ENCODE measurements around the gene KIF23. TPM values are rescaled to one million over a fixed set of nuclear protein-coding genes. Genes with fewer than 3 reads are reported as not detected.

KIF23 gene
- total RNA-seq, 4 donors from 2014 or later, result 1.9 to 11.5 (median 5.2) TPM

DNA sequence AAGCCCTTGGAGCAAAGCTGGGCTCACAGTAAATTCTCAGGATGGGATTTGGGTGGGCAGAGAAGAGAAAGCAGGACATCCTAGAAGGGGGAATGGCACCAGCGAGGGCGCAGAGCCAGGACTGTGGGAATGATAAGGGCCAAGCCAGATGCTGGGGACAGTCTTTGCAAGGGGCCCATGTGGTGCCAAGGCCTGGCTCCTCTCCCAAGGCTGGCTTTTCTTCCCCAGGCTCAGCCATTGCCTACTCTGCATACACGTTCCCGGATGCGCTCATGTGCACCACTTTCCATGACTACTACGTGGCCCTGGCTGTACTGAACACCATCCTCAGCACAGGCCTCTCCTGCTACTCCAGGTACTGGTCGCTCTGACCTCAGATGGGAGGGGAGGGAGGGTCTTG is 24.7 kb upstream of the KIF23 start:
- Histone ChIP-seq H3K27me3 (no peaks in the 10 kb centered on the region), H3K27ac (no peak overlapping the region), H3K36me3 (no peaks in the 10 kb centered on the region), H3K4me1 (peaks cover 0 to 3% (median 2%) of the 10 kb centered on the region in 4 donors), H3K9me3 (no peaks in the 10 kb centered on the region), H3K4me3 (no peak overlapping the region)
- in situ Hi-C loops (cut with MboI; ENCODE audit: low pct_ligation_motif_present in 1 of 4, low pct_unique_long_range_greater_than_20kb in 1 of 4, low sequenced_read_pairs in 3 of 4), result loop anchor here in 2 of 4 donors (10.0 to 25.0 kb wide), 2 partner anchors 325 to 327 kb away; no protein-coding TSS in a partner anchor
- TF ChIP-seq POLR2A (IDR thresholded peaks at IDR 0.05), result no peak
- TF ChIP-seq EP300 (IDR thresholded peaks at IDR 0.05; ENCODE audit: low read depth), result no peak
- TF ChIP-seq CTCF (IDR thresholded peaks at IDR 0.05), result no peak
- TF ChIP-seq POLR2AphosphoS5 (IDR thresholded peaks at IDR 0.05), result no peak
- WGBS, 2 donors (ENCODE audit: low coverage in 1 of 2), result 95% methylated on average over 7 of the region's 7 CpGs; no CpG with 5 or more reads in 1 of the 2 donors
- no peak for DNase-seq
- intact Hi-C loops (cut with DNase I; ENCODE audit: low total_unique reads), result no loop called here

GRCh38 chr15:69390575-69390974 is 23.6 kb upstream of the KIF23 start:
- H3K36me3 ChIP-seq, result no peaks in the 10 kb centered on the region
- WGBS, 2 donors (ENCODE audit: low coverage in 1 of 2), result 94 to 100% methylated on average over 2 of the region's 2 CpGs
- no peak overlapping the region for H3K27ac ChIP-seq
- H3K4me1 ChIP-seq, result peaks cover 0 to 7% (median 5%) of the 10 kb centered on the region in 4 donors
- H3K27me3 ChIP-seq, result no peaks in the 10 kb centered on the region
- no peaks in the 10 kb centered on the region for H3K9me3 ChIP-seq
- in situ Hi-C loops (cut with MboI; ENCODE audit: low pct_ligation_motif_present in 1 of 4, low pct_unique_long_range_greater_than_20kb in 1 of 4, low sequenced_read_pairs in 3 of 4) (loop anchor here in 1 of 4 donors (25.0 kb wide), 1 partner anchor 328 kb away; no protein-coding TSS in a partner anchor), intact Hi-C loops (cut with DNase I; ENCODE audit: low total_unique reads) (loop anchor here (5.0 kb wide), 1 partner anchor 333 kb away; no protein-coding TSS in a partner anchor)
- no peak for DNase-seq
- TF ChIP-seq POLR2AphosphoS5 (IDR thresholded peaks at IDR 0.05), result no peak
- no peak for TF ChIP-seq EP300 (IDR thresholded peaks at IDR 0.05; ENCODE audit: low read depth)
- TF ChIP-seq CTCF (IDR thresholded peaks at IDR 0.05), result no peak
- no peak for TF ChIP-seq POLR2A (IDR thresholded peaks at IDR 0.05)
- H3K4me3 ChIP-seq, result no peak overlapping the region

DNA sequence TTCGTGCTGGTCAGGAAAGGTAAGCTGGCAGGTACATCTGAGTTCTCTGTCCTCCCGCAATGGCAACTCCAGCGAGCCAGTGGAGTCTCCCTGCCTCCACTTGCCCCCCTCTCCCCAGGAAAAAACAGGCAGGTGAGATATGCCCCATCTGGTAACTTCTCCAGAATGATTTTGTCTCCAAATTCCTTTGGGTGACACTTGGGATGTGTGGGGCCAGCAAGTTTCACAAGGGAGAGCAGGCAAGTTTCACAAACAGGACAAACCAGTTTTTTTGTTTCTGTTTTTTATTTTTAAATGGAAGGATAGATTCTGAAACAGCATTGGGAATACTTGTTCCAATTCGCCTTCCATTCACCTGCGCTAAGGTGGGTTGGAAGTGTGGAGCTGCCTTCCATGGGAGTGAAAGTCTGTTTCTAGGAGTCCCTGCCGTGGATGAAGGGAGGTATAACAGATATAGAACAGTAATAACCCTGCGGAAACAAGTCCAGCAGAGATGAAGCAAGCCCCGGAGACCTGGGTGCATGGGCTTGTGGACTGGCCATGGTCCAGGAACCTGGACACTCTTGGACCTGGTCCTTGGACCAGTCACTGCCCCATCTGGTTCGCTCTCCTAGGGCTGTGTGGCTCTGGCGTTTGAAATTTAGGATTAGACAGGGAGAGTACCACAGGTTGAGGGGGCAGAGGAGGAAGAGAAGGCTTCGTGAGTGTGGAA is 22.9 kb upstream of the KIF23 start:
- H3K36me3 ChIP-seq, result no peaks in the 10 kb centered on the region
- 85 to 96% methylated on average over 4 to 11 of the region's 11 CpGs for WGBS, 2 donors (ENCODE audit: low coverage in 1 of 2)
- intact Hi-C loops (cut with DNase I; ENCODE audit: low total_unique reads), result loop anchor here (5.0 kb wide), 1 partner anchor 334 kb away; no protein-coding TSS in a partner anchor
- no peak for DNase-seq
- no peaks in the 10 kb centered on the region for H3K9me3 ChIP-seq
- H3K27me3 ChIP-seq, result no peaks in the 10 kb centered on the region
- no peak for TF ChIP-seq CTCF (IDR thresholded peaks at IDR 0.05)
- no peak overlapping the region for H3K27ac ChIP-seq
- in situ Hi-C loops (cut with MboI; ENCODE audit: low pct_ligation_motif_present in 1 of 4, low pct_unique_long_range_greater_than_20kb in 1 of 4, low sequenced_read_pairs in 3 of 4), result loop anchor here in 1 of 4 donors (25.0 kb wide), 1 partner anchor 329 kb away; no protein-coding TSS in a partner anchor
- peaks cover 0 to 7% (median 5%) of the 10 kb centered on the region in 4 donors for H3K4me1 ChIP-seq
- no peak overlapping the region for H3K4me3 ChIP-seq

- in situ Hi-C loops (cut with MboI; ENCODE audit: low pct_ligation_motif_present in 1 of 4, low pct_unique_long_range_greater_than_20kb in 1 of 4, low sequenced_read_pairs in 3 of 4), result loop anchor here in 1 of 4 donors (25.0 kb wide), 1 partner anchor 330 kb away; no protein-coding TSS in a partner anchor
- Histone ChIP-seq H3K4me3 (no peak overlapping the region), H3K27ac (no peak overlapping the region), H3K36me3 (no peaks in the 10 kb centered on the region), H3K4me1 (peaks cover 0 to 7% (median 5%) of the 10 kb centered on the region in 4 donors), H3K9me3 (no peaks in the 10 kb centered on the region), H3K27me3 (no peaks in the 10 kb centered on the region)
- no peak for DNase-seq
- intact Hi-C loops (cut with DNase I; ENCODE audit: low total_unique reads), result loop anchor here (5.0 kb wide), 1 partner anchor 335 kb away; no protein-coding TSS in a partner anchor
- WGBS, 2 donors (ENCODE audit: low coverage in 1 of 2), result 43 to 56% methylated on average over 1 to 4 of the region's 4 CpGs
- TF ChIP-seq POLR2AphosphoS5 (IDR thresholded peaks at IDR 0.05) (no peak), CTCF (IDR thresholded peaks at IDR 0.05) (no peak), POLR2A (IDR thresholded peaks at IDR 0.05) (no peak), EP300 (IDR thresholded peaks at IDR 0.05; ENCODE audit: low read depth) (no peak)
Observed at GRCh38 chr15:69392352-69392751, 21.8 kb upstream of the KIF23 start.

All from transverse colon (tissue), 4 donors.